Naive thymus-derived CD4-positive, alpha-beta T cell (primary cell): ENCODE data around the gene F13B. TPM values are rescaled to one million over a fixed set of nuclear protein-coding genes. Genes with fewer than 3 reads are reported as not detected.

Experiments used
- ATAC-seq: fragments of 150-1000 bp; cut with Tn5 transposase; 2 replicates; pipeline ENCODE4 v1.10.0; 2021; ENCODE audit warnings: mild to moderate bottlenecking, moderate library complexity
- CTCF ChIA-PET: fragments of 350-600 bp; sonication (Branson Sonifier 250); formaldehyde crosslinking; loops from one replicate; lab custom pipeline; 2021; ENCODE audit warnings: antibody characterized with exemption; lab: Charles Lee
- POLR2A ChIA-PET: fragments of 350-600 bp; sonication (Branson Sonifier 250); formaldehyde crosslinking; loops from one replicate; lab custom pipeline; 2021; ENCODE audit warnings: antibody characterized with exemption, inconsistent platforms; lab: Charles Lee
- DNase-seq, 9 donors: peaks; one replicate each; pipeline versions ENCODE4 v3.0.0 to v3.0.0-alpha.2; 2020 to 2022; ENCODE audit warnings: mixed read lengths in 1 of 9
- H3K27ac ChIP-seq: one replicate; pipeline ENCODE4 v1.7.0; 2013; ENCODE audit warnings: mild to moderate bottlenecking, low read depth, low read length, moderate library complexity
- H3K27me3 ChIP-seq, 2 donors: one replicate each; pipeline ENCODE4 v1.7.0; 2013; ENCODE audit warnings: low read length in 2 of 2, mild to moderate bottlenecking in 2 of 2, moderate library complexity in 2 of 2; ENCODE audit not compliant: control insufficient read depth in 2 of 2, insufficient read depth in 2 of 2
- H3K36me3 ChIP-seq, 3 experiments: 1 replicate in 2 of 3; 2 replicates in 1 of 3; pipeline ENCODE4 v1.7.0; 2013; ENCODE audit warnings: low read length in 3 of 3, mild to moderate bottlenecking in 3 of 3, moderate library complexity in 1 of 3; ENCODE audit not compliant: insufficient read depth in 3 of 3, control insufficient read depth in 2 of 3
- H3K4me1 ChIP-seq, 2 donors: one replicate each; pipeline ENCODE4 v1.7.0; 2013; ENCODE audit warnings: low read length in 2 of 2, mild to moderate bottlenecking in 2 of 2, moderate library complexity in 1 of 2; ENCODE audit not compliant: control insufficient read depth in 2 of 2, insufficient read depth in 2 of 2
- H3K4me3 ChIP-seq: 2 replicates; pipeline ENCODE4 v1.7.0; 2013; ENCODE audit warnings: mild to moderate bottlenecking, low read length
- H3K9me3 ChIP-seq, 3 experiments: 1 replicate in 2 of 3; 2 replicates in 1 of 3; pipeline ENCODE4 v1.7.0; 2013; ENCODE audit warnings: low read length in 3 of 3; ENCODE audit not compliant: control insufficient read depth in 2 of 3
- H3K27ac Mint-ChIP-seq, 9 donors: one replicate each; pipeline ENCODE4 v1.8.0; 2020 to 2022; ENCODE audit warnings: mixed read lengths in 9 of 9, mild to moderate bottlenecking in 8 of 9, moderate library complexity in 5 of 9, inconsistent platforms in 2 of 9
- H3K27me3 Mint-ChIP-seq, 5 donors: one replicate each; pipeline ENCODE4 v1.8.0; 2021 to 2022; ENCODE audit warnings: mixed read lengths in 5 of 5, mild to moderate bottlenecking in 1 of 5
- H3K36me3 Mint-ChIP-seq, 5 donors: one replicate each; pipeline ENCODE4 v1.8.0; 2020 to 2022; ENCODE audit warnings: mixed read lengths in 5 of 5, mild to moderate bottlenecking in 3 of 5, inconsistent platforms in 1 of 5
- H3K4me1 Mint-ChIP-seq, 7 donors: one replicate each; pipeline ENCODE4 v1.8.0; 2020 to 2022; ENCODE audit warnings: mixed read lengths in 7 of 7, mild to moderate bottlenecking in 3 of 7, inconsistent platforms in 1 of 7
- H3K4me3 Mint-ChIP-seq, 10 donors: one replicate each; pipeline ENCODE4 v1.8.0; 2020 to 2022; ENCODE audit warnings: mild to moderate bottlenecking in 10 of 10, mixed read lengths in 10 of 10, moderate library complexity in 6 of 10, inconsistent platforms in 2 of 10
- H3K9me3 Mint-ChIP-seq, 11 donors: one replicate each; pipeline ENCODE4 v1.8.0; 2020 to 2022; ENCODE audit warnings: mixed read lengths in 11 of 11, mild to moderate bottlenecking in 4 of 11, inconsistent platforms in 1 of 11, moderate library complexity in 1 of 11
- intact Hi-C, 2 donors: fragments of 100-400 bp; cut with micrococcal nuclease; formaldehyde crosslinking; loops; one replicate each; pipeline ENCODE4 v1.15.1; 2023
- polyA plus RNA-seq, 2 donors: library from polyadenylated mRNA; unstranded; fragments of 300-500 nt; fragmentation: Illumina TruSeq; gene quantifications; one replicate each; pipeline ENCODE4 v1.2.3, GENCODE V29; 2021
- total RNA-seq, 6 experiments: library from RNA in 5 of 6; stranded (reverse) in 5 of 6; gene quantifications; 1 replicate in 5 of 6; 2 replicates in 1 of 6; pipeline ENCODE4 v1.2.3 and lab custom pipeline; 2021 to 2026

Gene F13B
- total and polyA plus RNA-seq, 7 experiments from 2014 or later = not detected

DNA sequence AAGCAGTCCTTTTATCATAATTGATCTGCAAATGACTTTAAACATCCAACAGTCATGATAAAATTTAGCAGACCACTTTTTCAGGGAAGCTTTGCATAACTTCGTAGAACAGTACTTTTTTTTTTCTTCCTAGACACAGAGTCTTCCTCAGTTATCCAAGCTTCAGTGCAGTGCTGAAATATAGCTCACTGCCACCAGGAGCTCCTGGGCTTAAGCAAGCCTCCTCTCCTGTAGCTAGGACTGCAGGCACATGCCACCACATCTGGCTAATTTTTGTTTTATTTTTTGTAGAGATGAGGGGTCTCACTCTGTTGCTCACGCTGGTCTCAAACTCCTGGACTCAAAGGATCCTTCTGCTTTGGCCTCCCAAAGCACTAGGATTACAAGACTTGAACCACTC, 3.8 kb downstream of the F13B start:
- intact Hi-C loops = no loop called here
- H3K27ac Mint-ChIP-seq = no peak overlapping the region
- no peak overlapping the region for H3K27ac ChIP-seq

DNA sequence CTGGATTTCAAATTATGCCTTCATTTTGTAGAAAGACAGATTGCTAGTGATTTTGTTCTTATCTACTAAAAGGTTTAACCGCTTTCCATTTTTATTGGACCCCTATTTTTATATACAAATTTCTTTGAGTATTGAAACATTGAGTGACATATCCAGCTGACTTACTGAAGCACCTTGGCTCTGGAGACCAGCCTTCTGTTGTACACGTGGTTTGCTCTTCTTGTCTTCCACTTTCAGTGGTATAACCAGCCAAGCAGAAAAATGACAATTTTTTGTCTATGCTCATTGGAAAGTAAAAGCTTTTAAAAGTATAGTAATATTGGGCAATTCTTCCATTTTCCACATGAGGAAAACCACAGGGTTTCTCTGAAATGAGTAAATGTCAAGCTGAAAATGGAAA, 4.4 kb downstream of the F13B start:
- H3K9me3 Mint-ChIP-seq = no peaks in the 10 kb centered on the region
- POLR2A ChIA-PET = no interaction called here
- CTCF ChIA-PET = no interaction called here
- H3K4me1 Mint-ChIP-seq = no peaks in the 10 kb centered on the region
- H3K27me3 Mint-ChIP-seq = peaks cover 3 to 11% (median 3%) of the 10 kb centered on the region in 5 donors
- H3K27ac ChIP-seq = no peak overlapping the region
- H3K4me3 Mint-ChIP-seq = no peak overlapping the region
- no peak for ATAC-seq
- no peaks in the 10 kb centered on the region for H3K36me3 ChIP-seq
- H3K4me3 ChIP-seq = no peak overlapping the region
- H3K4me1 ChIP-seq = no peaks in the 10 kb centered on the region
- no peak overlapping the region for H3K27ac Mint-ChIP-seq
- no peaks in the 10 kb centered on the region for H3K9me3 ChIP-seq
- no peak for DNase-seq
- H3K27me3 ChIP-seq = no peaks in the 10 kb centered on the region
- no peaks in the 10 kb centered on the region for H3K36me3 Mint-ChIP-seq
- intact Hi-C loops = no loop called here

More for the DNA sequence above, 3.8 kb downstream of the F13B start:
- ATAC-seq (no peak), DNase-seq (no peak)
- ChIA-PET POLR2A (no interaction called here), CTCF (no interaction called here)
- Histone ChIP-seq H3K4me1 (no peaks in the 10 kb centered on the region), H3K4me3 (no peak overlapping the region), H3K27me3 (no peaks in the 10 kb centered on the region), H3K9me3 (no peaks in the 10 kb centered on the region), H3K36me3 (no peaks in the 10 kb centered on the region)
- Mint-ChIP-seq H3K27me3 (peaks cover 3 to 11% (median 4%) of the 10 kb centered on the region in 5 donors), H3K9me3 (no peaks in the 10 kb centered on the region), H3K4me1 (no peaks in the 10 kb centered on the region), H3K4me3 (no peak overlapping the region), H3K36me3 (no peaks in the 10 kb centered on the region)

DNA sequence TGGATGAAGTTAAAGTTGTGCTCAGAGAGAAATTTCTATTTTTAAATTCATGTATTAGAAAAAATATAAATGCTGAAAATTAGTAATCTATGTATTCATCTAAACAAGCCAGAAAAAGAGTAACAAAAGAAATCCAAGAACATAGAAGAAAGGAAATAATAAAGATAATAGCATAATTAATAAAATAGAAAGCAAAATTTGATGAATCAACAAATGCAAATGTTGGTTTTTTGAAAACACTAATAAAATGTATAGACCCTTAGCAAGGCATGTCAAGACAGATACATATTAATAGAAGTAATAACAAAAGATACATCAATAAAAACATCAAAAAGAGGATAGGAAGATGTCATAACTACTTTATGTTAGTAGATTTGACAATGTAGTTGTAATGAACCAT, 18.0 kb downstream of the F13B start:
- H3K27me3 Mint-ChIP-seq = peaks cover 3 to 19% (median 10%) of the 10 kb centered on the region in 5 donors
- H3K27ac Mint-ChIP-seq = no peak overlapping the region
- no peaks in the 10 kb centered on the region for H3K4me1 ChIP-seq
- no peak for DNase-seq
- peaks cover 0 to 5% (median 0%) of the 10 kb centered on the region in 11 donors for H3K9me3 Mint-ChIP-seq
- H3K4me3 Mint-ChIP-seq = no peak overlapping the region
- intact Hi-C loops = no loop called here
- H3K4me3 ChIP-seq = no peak overlapping the region
- ChIA-PET POLR2A (no interaction called here), CTCF (no interaction called here)
- ATAC-seq = no peak
- H3K36me3 ChIP-seq = no peaks in the 10 kb centered on the region
- no peaks in the 10 kb centered on the region for H3K27me3 ChIP-seq
- H3K9me3 ChIP-seq = no peaks in the 10 kb centered on the region
- no peaks in the 10 kb centered on the region for H3K4me1 Mint-ChIP-seq
- H3K27ac ChIP-seq = no peak overlapping the region
- no peaks in the 10 kb centered on the region for H3K36me3 Mint-ChIP-seq

DNA sequence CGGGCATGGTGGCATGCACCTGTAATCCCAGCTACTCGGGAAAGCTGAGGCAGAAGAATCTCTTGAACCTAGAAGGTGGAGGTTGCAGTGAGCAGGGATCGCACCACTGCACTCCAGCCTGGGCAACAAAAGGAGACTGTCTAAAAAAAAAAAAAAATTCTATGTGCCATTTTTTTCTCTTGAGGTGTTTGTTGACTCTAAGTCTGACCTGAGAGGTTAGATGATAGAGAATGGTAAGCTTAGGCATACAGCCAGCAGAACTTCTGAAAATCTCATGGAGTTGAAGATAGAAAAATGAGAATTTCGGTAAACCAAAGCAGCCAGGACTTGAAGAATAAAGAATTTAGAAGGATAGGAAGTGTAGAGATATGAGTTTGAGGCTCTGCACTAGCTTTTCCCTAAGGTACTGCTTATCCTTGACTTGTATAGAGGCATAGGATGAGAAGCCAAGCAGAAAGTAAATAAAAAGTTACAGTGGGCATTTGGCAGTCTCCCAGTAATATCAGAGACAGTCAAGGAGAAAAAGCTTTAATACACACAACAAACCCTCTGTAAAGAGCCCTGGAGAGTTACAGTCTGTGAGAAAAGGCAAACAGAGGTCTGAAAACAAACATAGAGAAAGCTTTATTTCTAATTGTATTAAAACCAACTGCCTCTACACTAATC, 24.3 kb downstream of the F13B start:
- H3K4me3 Mint-ChIP-seq = no peak overlapping the region

DNA sequence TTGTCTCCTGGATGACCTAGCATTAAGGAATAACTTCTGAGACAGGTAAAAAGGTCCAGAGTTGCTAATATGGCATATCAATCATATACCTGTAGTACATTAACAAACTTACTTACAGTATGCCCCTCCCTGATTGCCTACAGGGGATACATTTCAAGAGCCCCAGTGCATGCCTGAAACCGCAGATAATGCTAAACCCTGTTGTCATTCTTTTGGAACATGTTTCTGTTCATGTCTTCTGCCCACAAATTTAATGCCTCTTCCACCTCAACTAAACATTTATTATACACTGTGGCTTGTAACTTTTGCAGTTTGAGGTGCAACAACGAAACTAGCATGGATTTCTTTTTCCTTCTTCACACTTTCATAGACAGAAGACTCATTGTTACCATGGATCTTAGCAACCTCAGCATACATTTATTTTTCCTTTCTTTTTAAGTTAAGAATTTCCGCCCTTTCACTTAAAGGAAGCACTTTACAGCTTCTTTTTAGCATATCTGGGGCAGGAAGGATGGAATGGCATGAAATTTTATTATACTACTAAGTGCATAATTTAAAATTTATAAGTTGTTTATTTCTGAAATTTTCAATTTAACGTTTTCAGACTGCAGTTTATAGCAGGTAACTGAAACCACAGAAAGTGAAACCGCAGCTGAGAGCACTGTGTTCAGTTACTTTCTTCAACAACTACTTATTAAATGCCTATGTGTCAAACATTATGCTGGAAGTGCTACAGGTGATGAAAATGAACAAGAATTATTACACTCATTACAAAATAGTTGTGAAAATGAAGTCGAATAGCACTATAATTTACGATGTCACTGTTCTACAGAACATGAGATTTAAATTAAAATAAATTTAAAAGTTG, 25.3 kb downstream of the F13B start:
- H3K27me3 Mint-ChIP-seq = peaks cover 5 to 32% (median 18%) of the 10 kb centered on the region in 5 donors
- DNase-seq = no peak
- peaks cover 0 to 3% (median 0%) of the 10 kb centered on the region in 7 donors for H3K4me1 Mint-ChIP-seq
- Histone ChIP-seq H3K4me1 (no peaks in the 10 kb centered on the region), H3K4me3 (no peak overlapping the region), H3K27ac (no peak overlapping the region), H3K9me3 (no peaks in the 10 kb centered on the region), H3K36me3 (no peaks in the 10 kb centered on the region), H3K27me3 (peaks cover 0 to 2% of the 10 kb centered on the region in 2 donors)
- H3K9me3 Mint-ChIP-seq = no peaks in the 10 kb centered on the region
- intact Hi-C loops = no loop called here
- no peaks in the 10 kb centered on the region for H3K36me3 Mint-ChIP-seq
- no peak overlapping the region for H3K27ac Mint-ChIP-seq
- no peak overlapping the region for H3K4me3 Mint-ChIP-seq
- no peak for ATAC-seq
- CTCF ChIA-PET = no interaction called here
- POLR2A ChIA-PET = no interaction called here

More for the DNA sequence above, 24.3 kb downstream of the F13B start:
- peaks cover 0 to 4% (median 0%) of the 10 kb centered on the region in 11 donors for H3K9me3 Mint-ChIP-seq
- peaks cover 0 to 3% (median 0%) of the 10 kb centered on the region in 7 donors for H3K4me1 Mint-ChIP-seq
- no peaks in the 10 kb centered on the region for H3K4me1 ChIP-seq
- no peak overlapping the region for H3K4me3 ChIP-seq
- H3K36me3 Mint-ChIP-seq = no peaks in the 10 kb centered on the region
- ChIA-PET POLR2A (no interaction called here), CTCF (no interaction called here)
- intact Hi-C loops = no loop called here
- peaks cover 0 to 2% of the 10 kb centered on the region in 2 donors for H3K27me3 ChIP-seq
- H3K27ac ChIP-seq = no peak overlapping the region
- DNase-seq (no peak), ATAC-seq (no peak)
- peaks cover 5 to 32% (median 18%) of the 10 kb centered on the region in 5 donors for H3K27me3 Mint-ChIP-seq
- H3K9me3 ChIP-seq = no peaks in the 10 kb centered on the region
- H3K27ac Mint-ChIP-seq = no peak overlapping the region
- H3K36me3 ChIP-seq = no peaks in the 10 kb centered on the region

DNA sequence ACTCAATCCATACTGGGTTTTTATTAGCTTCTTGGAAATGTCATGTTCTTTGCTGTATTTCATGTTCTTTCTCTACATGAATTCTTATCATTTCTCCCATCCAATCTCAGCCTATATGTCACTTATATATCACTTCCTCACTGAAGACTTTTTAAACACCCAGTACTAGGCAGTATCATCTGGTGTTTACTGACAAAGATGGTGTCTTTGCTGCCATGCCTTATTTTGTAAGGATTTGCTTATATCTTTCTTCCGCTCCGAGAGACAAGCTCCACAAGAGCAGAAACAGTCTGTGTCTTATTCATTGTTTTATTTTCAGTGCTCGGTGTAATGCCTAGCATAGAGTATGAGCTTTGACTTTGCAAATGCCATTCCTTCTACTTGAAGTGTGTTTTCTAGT, 30.2 kb downstream of the F13B start:
- H3K27ac Mint-ChIP-seq = no peak overlapping the region
- intact Hi-C loops = no loop called here
- Histone ChIP-seq H3K27me3 (no peaks in the 10 kb centered on the region), H3K36me3 (no peaks in the 10 kb centered on the region), H3K9me3 (no peaks in the 10 kb centered on the region), H3K4me3 (no peak overlapping the region), H3K4me1 (no peaks in the 10 kb centered on the region), H3K27ac (no peak overlapping the region)
- peaks cover 0 to 1% (median 0%) of the 10 kb centered on the region in 11 donors for H3K9me3 Mint-ChIP-seq
- H3K36me3 Mint-ChIP-seq = no peaks in the 10 kb centered on the region
- ATAC-seq (no peak), DNase-seq (no peak)
- no peak overlapping the region for H3K4me3 Mint-ChIP-seq
- ChIA-PET POLR2A (no interaction called here), CTCF (no interaction called here)
- H3K4me1 Mint-ChIP-seq = peaks cover 0 to 3% (median 0%) of the 10 kb centered on the region in 7 donors
- peaks cover 2 to 20% (median 13%) of the 10 kb centered on the region in 5 donors for H3K27me3 Mint-ChIP-seq
